GM23248 (cell line): Measurements from ENCODE around the gene TSPAN9. TPM values are rescaled to one million over a fixed set of nuclear protein-coding genes. Genes with fewer than 3 reads are reported as not detected.

Experiments used
- DNase-seq: peaks from one replicate; pipeline ENCODE4 v3.0.0-alpha.2; 2015
- H2AFZ ChIP-seq: fragments of 200-600 bp; sonication (generic); 2 replicates; pipeline ENCODE4 v1.6.1; 2016; ENCODE audit warnings: antibody characterized with exemption
- H3F3A ChIP-seq: fragments of 200-600 bp; sonication (generic); 2 replicates; pipeline ENCODE4 v1.6.1; 2016; ENCODE audit warnings: mild to moderate bottlenecking, antibody characterized with exemption, mixed run types; ENCODE audit not compliant: insufficient read depth
- H3K27ac ChIP-seq: fragments of 200-600 bp; sonication (generic); 2 replicates; pipeline ENCODE4 v1.5.1; 2016; ENCODE audit warnings: mild to moderate bottlenecking
- H3K27me3 ChIP-seq: fragments of 200-600 bp; sonication (generic); replicated peaks from 2 replicates; pipeline ENCODE4 v1.6.1; 2016; ENCODE audit warnings: mild to moderate bottlenecking; ENCODE audit not compliant: insufficient read depth
- H3K36me3 ChIP-seq: fragments of 200-600 bp; sonication (generic); 2 replicates; pipeline ENCODE4 v1.6.1; 2016; ENCODE audit warnings: low read depth, mild to moderate bottlenecking
- H3K4me1 ChIP-seq: fragments of 200-600 bp; sonication (generic); 2 replicates; pipeline ENCODE4 v1.6.1; 2016; ENCODE audit warnings: mild to moderate bottlenecking; ENCODE audit not compliant: insufficient read depth
- H3K4me2 ChIP-seq: fragments of 200-600 bp; sonication (generic); one replicate; pipeline ENCODE4 v1.6.1; 2016; ENCODE audit warnings: mild to moderate bottlenecking; ENCODE audit not compliant: unreplicated experiment
- H3K4me3 ChIP-seq: fragments of 200-600 bp; sonication (generic); 2 replicates; pipeline ENCODE4 v1.5.1; 2016; ENCODE audit warnings: mild to moderate bottlenecking
- H3K79me2 ChIP-seq: fragments of 200-600 bp; sonication (generic); 2 replicates; pipeline ENCODE4 v1.6.1; 2016; ENCODE audit warnings: mild to moderate bottlenecking; ENCODE audit not compliant: insufficient read depth
- H3K9ac ChIP-seq: fragments of 200-600 bp; sonication (generic); 2 replicates; pipeline ENCODE4 v1.6.1; 2016; ENCODE audit warnings: mild to moderate bottlenecking
- H3K9me2 ChIP-seq: fragments of 200-600 bp; sonication (generic); 2 replicates; pipeline ENCODE4 v1.6.1; 2016; ENCODE audit warnings: mixed run types, mild to moderate bottlenecking, moderate library complexity; ENCODE audit not compliant: insufficient read depth
- H3K9me3 ChIP-seq: fragments of 200-600 bp; sonication (generic); one replicate; pipeline ENCODE4 v1.6.1; 2017; ENCODE audit warnings: low read depth
- H4K20me1 ChIP-seq: fragments of 200-600 bp; sonication (generic); 2 replicates; pipeline ENCODE4 v1.6.0; 2016; ENCODE audit not compliant: insufficient read depth
- EZH2 ChIP-seq: fragments of 200-600 bp; sonication (generic); IDR thresholded peaks from 2 replicates; pipeline ENCODE4 v1.6.1; 2018; ENCODE audit warnings: antibody characterized with exemption, mild to moderate bottlenecking; ENCODE audit not compliant: insufficient read depth, poor library complexity, severe bottlenecking
- EZH2phosphoT487 ChIP-seq: fragments of 200-600 bp; sonication (generic); IDR thresholded peaks from 2 replicates; pipeline ENCODE4 v1.6.1; 2018; ENCODE audit warnings: antibody characterized with exemption, moderate library complexity, mild to moderate bottlenecking, low read depth; ENCODE audit not compliant: insufficient read depth
- WGBS, 2 experiments: methylation state at CpG; one replicate each; pipeline ENCODE4 v1.1.6; 2015 to 2017; ENCODE audit warnings: low lambda C conversion rate in 2 of 2, low coverage in 1 of 2; ENCODE audit errors: missing lambda C conversion rate in 2 of 2; 5-methylcytosine and 5-hydroxymethylcytosine counted together
- in situ Hi-C: fragments of 300-500 bp; cut with MboI; formaldehyde crosslinking; loops from 2 replicates; pipeline ENCODE4 v1.15.0; 2020
- polyA plus RNA-seq: library from polyadenylated mRNA; unstranded; fragments of >200 nt; fragmentation: Nextera tagmentation; extraction: Ambion mirVana; gene quantifications from 2 replicates; pipeline ENCODE4 v1.2.1, GENCODE V29; 2016
- total RNA-seq: library from RNA; depleted of rRNA; stranded (reverse); fragments of >200 nt; shearing (Covaris generic); gene quantifications from 2 replicates; pipeline ENCODE4 v1.2.3, GENCODE V29; 2014

The TSPAN9 gene
- total and polyA plus RNA-seq, 2 experiments from 2014 or later: 9.5 to 14.4 TPM

GRCh38 chr12:3263939-3264922 lies 187.1 kb downstream of the TSPAN9 start:
- no peaks in the 10 kb centered on the region for H3K36me3 ChIP-seq
- in situ Hi-C loops: no loop called here

GRCh38 chr12:3265406-3265805 lies 188.2 kb downstream of the TSPAN9 start:
- Histone ChIP-seq H3K4me2 (no peak overlapping the region), H2AFZ (no peak overlapping the region), H3K4me1 (no peaks in the 10 kb centered on the region), H3K79me2 (no peaks in the 10 kb centered on the region), H4K20me1 (no peaks in the 10 kb centered on the region), H3K9ac (no peak overlapping the region), H3K27ac (no peak overlapping the region), H3K9me2 (no peaks in the 10 kb centered on the region), H3F3A (no peaks in the 10 kb centered on the region), H3K36me3 (no peaks in the 10 kb centered on the region), H3K4me3 (no peak overlapping the region), H3K27me3 (no peaks in the 10 kb centered on the region), H3K9me3 (no peaks in the 10 kb centered on the region)
- no peak for DNase-seq
- no peak for TF ChIP-seq EZH2phosphoT487
- no peak for TF ChIP-seq EZH2
- 90 to 92% methylated on average over 8 of the region's 8 CpGs for WGBS, 2 experiments
- in situ Hi-C loops: no loop called here

More at GRCh38 chr12:3263939-3264922, 187.1 kb downstream of the TSPAN9 start:
- H3K27me3 ChIP-seq: no peaks in the 10 kb centered on the region
- H3K4me2 ChIP-seq: no peak overlapping the region
- TF ChIP-seq EZH2phosphoT487 (no peak), EZH2 (no peak)
- H3K9me3 ChIP-seq: no peaks in the 10 kb centered on the region
- no peaks in the 10 kb centered on the region for H4K20me1 ChIP-seq
- no peak overlapping the region for H3K4me3 ChIP-seq
- H3K27ac ChIP-seq: no peak overlapping the region
- H2AFZ ChIP-seq: no peak overlapping the region
- 87% methylated on average over 34 to 35 of the region's 35 CpGs for whole genome bisulfite sequencing, 2 experiments
- no peak overlapping the region for H3K9ac ChIP-seq
- H3K79me2 ChIP-seq: no peaks in the 10 kb centered on the region
- H3K9me2 ChIP-seq: no peaks in the 10 kb centered on the region
- no peak for DNase-seq
- H3F3A ChIP-seq: no peaks in the 10 kb centered on the region
- no peaks in the 10 kb centered on the region for H3K4me1 ChIP-seq

GRCh38 chr12:3266638-3267037 lies 189.5 kb downstream of the TSPAN9 start:
- H3K27ac ChIP-seq: no peak overlapping the region
- no peak overlapping the region for H3K4me3 ChIP-seq
- no peak overlapping the region for H3K4me2 ChIP-seq
- H3F3A ChIP-seq: no peaks in the 10 kb centered on the region
- no peaks in the 10 kb centered on the region for H3K9me2 ChIP-seq
- no peaks in the 10 kb centered on the region for H3K36me3 ChIP-seq
- no peaks in the 10 kb centered on the region for H3K4me1 ChIP-seq
- H4K20me1 ChIP-seq: no peaks in the 10 kb centered on the region
- H3K79me2 ChIP-seq: no peaks in the 10 kb centered on the region
- in situ Hi-C loops: no loop called here
- no peak overlapping the region for H2AFZ ChIP-seq
- WGBS, 2 experiments: 86 to 94% methylated on average over 8 of the region's 8 CpGs
- H3K9me3 ChIP-seq: no peaks in the 10 kb centered on the region
- DNase-seq: no peak
- TF ChIP-seq EZH2phosphoT487 (no peak), EZH2 (no peak)
- H3K9ac ChIP-seq: no peak overlapping the region
- no peaks in the 10 kb centered on the region for H3K27me3 ChIP-seq

GRCh38 chr12:3267690-3268089 lies 190.5 kb downstream of the TSPAN9 start:
- H3K9ac ChIP-seq: no peak overlapping the region
- H3F3A ChIP-seq: no peaks in the 10 kb centered on the region
- no peaks in the 10 kb centered on the region for H3K4me1 ChIP-seq
- no peaks in the 10 kb centered on the region for H3K9me3 ChIP-seq
- no peaks in the 10 kb centered on the region for H4K20me1 ChIP-seq
- in situ Hi-C loops: no loop called here
- H3K9me2 ChIP-seq: no peaks in the 10 kb centered on the region
- no peak overlapping the region for H3K27ac ChIP-seq
- no peak for DNase-seq
- no peaks in the 10 kb centered on the region for H3K36me3 ChIP-seq
- no peak overlapping the region for H3K4me3 ChIP-seq
- H3K27me3 ChIP-seq: no peaks in the 10 kb centered on the region
- H3K4me2 ChIP-seq: no peak overlapping the region
- no peak overlapping the region for H2AFZ ChIP-seq
- 82 to 88% methylated on average over 11 of the region's 11 CpGs for WGBS, 2 experiments
- no peaks in the 10 kb centered on the region for H3K79me2 ChIP-seq
- TF ChIP-seq EZH2phosphoT487: no peak
- TF ChIP-seq EZH2: no peak
